ENCODE results near the gene CBFA2T3. TPM values are rescaled to one million over a fixed set of nuclear protein-coding genes. Genes with fewer than 3 reads are reported as not detected.

CBFA2T3 gene
- total and polyA plus RNA-seq, 4 donors = 4.7 to 11.8 (median 6.6) TPM

DNA sequence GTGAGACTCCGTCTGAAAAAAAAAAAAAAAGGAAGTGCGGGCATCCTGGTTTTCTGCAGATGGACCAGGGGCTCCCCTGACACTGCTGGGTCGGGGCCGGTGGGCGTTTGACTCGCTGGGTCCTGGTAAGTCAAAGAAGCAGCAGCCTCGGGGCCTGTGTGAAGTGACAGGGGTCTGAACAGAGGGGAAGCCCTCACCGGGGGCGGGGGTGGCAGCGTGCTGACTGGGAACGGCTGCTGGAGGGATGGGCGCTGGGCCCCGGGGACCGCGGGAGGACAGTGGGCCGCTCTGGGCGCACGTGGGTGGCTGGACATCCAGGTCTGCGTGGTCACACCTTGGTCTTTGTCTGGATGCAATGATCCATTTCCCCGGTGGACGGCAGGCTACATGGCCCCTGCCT lies 128.4 kb downstream of the CBFA2T3 start:
- no peak overlapping the region for H3K4me3 ChIP-seq
- ATAC-seq (ENCODE audit: insufficient read depth, low FRiP score) (no peak), DNase-seq (no peak)
- WGBS, 2 donors = 92 to 93% methylated on average over 21 of the region's 21 CpGs
- no peaks in the 10 kb centered on the region for H3K9me3 ChIP-seq (ENCODE audit: control insufficient read depth in 4 of 4, insufficient read depth in 3 of 4, low read length in 3 of 4)
- H3K36me3 ChIP-seq (ENCODE audit: control insufficient read depth in 4 of 4, insufficient read depth in 4 of 4, low read length in 4 of 4) = peaks cover 0 to 24% (median 0%) of the 10 kb centered on the region in 4 donors
- H3K27ac ChIP-seq (ENCODE audit: low read depth in 1 of 2, low read length in 1 of 2) = no peak overlapping the region
- no peak overlapping the region for H3K9ac ChIP-seq (ENCODE audit: insufficient read depth in 1 of 2, low read length in 2 of 2)
- H3K27me3 ChIP-seq (ENCODE audit: control insufficient read depth in 3 of 3, insufficient read depth in 3 of 3, low read length in 2 of 3) = no peaks in the 10 kb centered on the region
- no peak for TF ChIP-seq CTCF (IDR thresholded peaks at IDR 0.05; ENCODE audit: control extremely low read depth, extremely low read depth)
- peaks cover 0 to 1% (median 0%) of the 10 kb centered on the region in 5 donors for H3K4me1 ChIP-seq (ENCODE audit: control insufficient read depth in 5 of 5, insufficient read depth in 5 of 5, low read length in 5 of 5)

DNA sequence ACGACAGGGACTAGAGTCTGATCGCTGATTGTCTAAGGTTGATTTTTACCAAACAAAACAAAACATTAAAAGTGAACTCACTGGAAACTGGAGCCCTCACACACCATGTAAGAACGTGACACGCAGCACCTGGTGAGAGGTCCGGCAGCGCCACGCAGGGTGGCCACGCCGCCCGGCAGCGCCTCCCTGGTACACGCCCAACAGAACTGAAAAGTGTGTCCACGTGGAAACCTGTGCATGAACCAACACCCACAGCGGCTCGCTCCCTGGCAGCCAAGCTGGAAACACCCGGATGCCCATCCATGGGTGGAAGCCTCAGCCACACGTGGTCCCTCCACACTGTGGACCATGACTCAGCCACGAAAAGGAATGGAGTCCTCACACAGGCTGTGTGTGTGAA lies 129.4 kb downstream of the CBFA2T3 start:
- 92 to 96% methylated on average over 18 of the region's 18 CpGs for WGBS, 2 donors

GRCh38 chr16:88846088-88846487 lies 130.9 kb downstream of the CBFA2T3 start:
- H3K4me3 ChIP-seq = no peak overlapping the region
- H3K4me1 ChIP-seq (ENCODE audit: control insufficient read depth in 5 of 5, insufficient read depth in 5 of 5, low read length in 5 of 5) = no peaks in the 10 kb centered on the region
- no peak overlapping the region for H3K27ac ChIP-seq (ENCODE audit: low read depth in 1 of 2, low read length in 1 of 2)
- H3K9ac ChIP-seq (ENCODE audit: insufficient read depth in 1 of 2, low read length in 2 of 2) = no peak overlapping the region
- H3K27me3 ChIP-seq (ENCODE audit: control insufficient read depth in 3 of 3, insufficient read depth in 3 of 3, low read length in 2 of 3) = no peaks in the 10 kb centered on the region
- TF ChIP-seq CTCF (IDR thresholded peaks at IDR 0.05; ENCODE audit: control extremely low read depth, extremely low read depth) = no peak
- WGBS, 2 donors = 92 to 95% methylated on average over 9 of the region's 9 CpGs
- H3K9me3 ChIP-seq (ENCODE audit: control insufficient read depth in 4 of 4, insufficient read depth in 3 of 4, low read length in 3 of 4) = no peaks in the 10 kb centered on the region
- DNase-seq (no peak), ATAC-seq (ENCODE audit: insufficient read depth, low FRiP score) (no peak)
- peaks cover 0 to 34% (median 0%) of the 10 kb centered on the region in 4 donors for H3K36me3 ChIP-seq (ENCODE audit: control insufficient read depth in 4 of 4, insufficient read depth in 4 of 4, low read length in 4 of 4)

More for the DNA sequence above, 129.4 kb downstream of the CBFA2T3 start:
- Histone ChIP-seq H3K4me3 (no peak overlapping the region), H3K9me3 (ENCODE audit: control insufficient read depth in 4 of 4, insufficient read depth in 3 of 4, low read length in 3 of 4) (no peaks in the 10 kb centered on the region), H3K4me1 (ENCODE audit: control insufficient read depth in 5 of 5, insufficient read depth in 5 of 5, low read length in 5 of 5) (no peaks in the 10 kb centered on the region), H3K36me3 (ENCODE audit: control insufficient read depth in 4 of 4, insufficient read depth in 4 of 4, low read length in 4 of 4) (peaks cover 0 to 27% (median 0%) of the 10 kb centered on the region in 4 donors), H3K27ac (ENCODE audit: low read depth in 1 of 2, low read length in 1 of 2) (no peak overlapping the region), H3K9ac (ENCODE audit: insufficient read depth in 1 of 2, low read length in 2 of 2) (no peak overlapping the region), H3K27me3 (ENCODE audit: control insufficient read depth in 3 of 3, insufficient read depth in 3 of 3, low read length in 2 of 3) (no peaks in the 10 kb centered on the region)
- DNase-seq = no peak
- TF ChIP-seq CTCF (IDR thresholded peaks at IDR 0.05; ENCODE audit: control extremely low read depth, extremely low read depth) = no peak
- no peak for ATAC-seq (ENCODE audit: insufficient read depth, low FRiP score)

DNA sequence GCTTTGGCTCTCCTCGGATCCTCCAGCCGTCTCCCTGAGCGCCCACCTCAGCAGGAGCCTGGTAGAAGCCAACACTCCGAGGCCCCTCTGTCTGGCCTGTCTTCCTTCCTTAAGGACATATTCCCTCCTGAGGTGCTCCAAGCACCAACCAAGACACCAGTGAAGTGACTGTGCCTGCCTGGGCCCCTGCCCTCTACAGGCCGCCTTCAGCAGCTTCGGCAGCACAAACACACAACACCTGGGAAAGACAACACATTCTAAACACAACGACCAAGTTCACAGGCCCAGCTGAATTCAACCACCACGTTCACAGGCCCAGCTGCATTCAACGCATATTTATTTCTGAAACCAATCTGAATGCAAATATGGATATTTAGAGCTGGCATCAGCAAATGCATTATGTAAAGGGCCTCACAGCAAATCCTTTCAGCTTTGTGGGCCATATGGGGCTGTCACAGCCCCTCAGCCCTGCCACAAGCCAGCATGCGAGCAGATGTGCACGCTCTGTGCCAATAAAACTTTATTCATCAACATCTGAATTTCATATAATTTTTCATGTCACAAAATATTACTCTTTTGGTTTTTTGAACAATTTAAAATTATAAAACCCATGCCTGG lies 132.5 kb downstream of the CBFA2T3 start:
- 81 to 83% methylated on average over 11 of the region's 11 CpGs for WGBS, 2 donors
- no peak for TF ChIP-seq CTCF (IDR thresholded peaks at IDR 0.05; ENCODE audit: control extremely low read depth, extremely low read depth)
- H3K9me3 ChIP-seq (ENCODE audit: control insufficient read depth in 4 of 4, insufficient read depth in 3 of 4, low read length in 3 of 4) = no peaks in the 10 kb centered on the region
- H3K27me3 ChIP-seq (ENCODE audit: control insufficient read depth in 3 of 3, insufficient read depth in 3 of 3, low read length in 2 of 3) = no peaks in the 10 kb centered on the region
- no peaks in the 10 kb centered on the region for H3K4me1 ChIP-seq (ENCODE audit: control insufficient read depth in 5 of 5, insufficient read depth in 5 of 5, low read length in 5 of 5)
- no peak overlapping the region for H3K4me3 ChIP-seq
- no peak for ATAC-seq (ENCODE audit: insufficient read depth, low FRiP score)
- H3K9ac ChIP-seq (ENCODE audit: insufficient read depth in 1 of 2, low read length in 2 of 2) = no peak overlapping the region
- peaks cover 0 to 38% (median 3%) of the 10 kb centered on the region in 4 donors for H3K36me3 ChIP-seq (ENCODE audit: control insufficient read depth in 4 of 4, insufficient read depth in 4 of 4, low read length in 4 of 4)
- no peak overlapping the region for H3K27ac ChIP-seq (ENCODE audit: low read depth in 1 of 2, low read length in 1 of 2)
- DNase-seq = no peak
